ENCODE measurements around the gene FCSK. TPM values are rescaled to one million over a fixed set of nuclear protein-coding genes. Genes with fewer than 3 reads are reported as not detected.

The FCSK gene
- total RNA-seq, 1 experiment from 2014 or later, result 25.5 TPM

GRCh38 chr16:70478912-70479341 is 24.5 kb downstream of the FCSK start:
- CTCF ChIA-PET, result interaction anchor here (1.0 to 1.2 kb wide), 2 partner anchors 97 to 175 kb away, joined by 3 read pairs; no protein-coding TSS in a partner anchor
- H3K4me3 Mint-ChIP-seq (ENCODE audit: unreplicated experiment), result no peak overlapping the region
- POLR2A ChIA-PET, result no interaction called here

GRCh38 chr16:70480127-70481105 is 26.0 kb downstream of the FCSK start:
- POLR2A ChIA-PET, result interaction anchor here (1.1 kb wide), 1 partner anchor 99 kb away, joined by 7 read pairs; no protein-coding TSS in a partner anchor
- no peak overlapping the region for H3K27ac Mint-ChIP-seq (ENCODE audit: unreplicated experiment)
- Histone ChIP-seq H3K27me3 (replicated peaks; ENCODE audit: control insufficient read depth, insufficient read depth, low read length) (no peaks in the 10 kb centered on the region; the same call in 1 of the 2 replicates), H3K4me1 (peaks cover 8% of the 10 kb centered on the region), H3K4me3 (ENCODE audit: low read depth, low read length) (no peak overlapping the region), H3K36me3 (ENCODE audit: control insufficient read depth, insufficient read depth, low read length) (peaks cover 5% of the 10 kb centered on the region), H3K9me3 (no peaks in the 10 kb centered on the region)
- no peaks in the 10 kb centered on the region for H3K9me3 Mint-ChIP-seq (ENCODE audit: unreplicated experiment)
- no peaks in the 10 kb centered on the region for H3K4me1 Mint-ChIP-seq (ENCODE audit: low read depth, unreplicated experiment)
- TF ChIP-seq CTCF (IDR thresholded peaks at IDR 0.05; ENCODE audit: insufficient read depth in 1 of 2, low read depth in 1 of 2, low read length in 1 of 2, severe bottlenecking in 1 of 2, unreplicated experiment in 1 of 2), result no peak
- DNase-seq, result no peak
- BruUV-seq (replicated peaks), result TSS peak; percentile 48
- intact Hi-C loops (cut with micrococcal nuclease; ENCODE audit: unreplicated experiment), result no loop called here
- H3K27me3 Mint-ChIP-seq (ENCODE audit: insufficient read depth, unreplicated experiment), result no peaks in the 10 kb centered on the region
- no peak overlapping the region for H3K4me3 Mint-ChIP-seq (ENCODE audit: unreplicated experiment)
- peaks cover 23% of the 10 kb centered on the region for H3K36me3 Mint-ChIP-seq (ENCODE audit: insufficient read depth, unreplicated experiment)
- CTCF ChIA-PET, result no interaction called here

More at GRCh38 chr16:70478912-70479341, 24.5 kb downstream of the FCSK start:
- Mint-ChIP-seq H3K36me3 (ENCODE audit: insufficient read depth, unreplicated experiment) (peaks cover 21% of the 10 kb centered on the region), H3K27me3 (ENCODE audit: insufficient read depth, unreplicated experiment) (no peaks in the 10 kb centered on the region), H3K27ac (ENCODE audit: unreplicated experiment) (no peak overlapping the region), H3K4me1 (ENCODE audit: low read depth, unreplicated experiment) (no peaks in the 10 kb centered on the region), H3K9me3 (ENCODE audit: unreplicated experiment) (no peaks in the 10 kb centered on the region)
- no peak overlapping the region for H3K4me3 ChIP-seq (ENCODE audit: low read depth, low read length)
- no TSS peak for BruUV-seq (replicated peaks)
- H3K9me3 ChIP-seq, result no peaks in the 10 kb centered on the region
- intact Hi-C loops (cut with micrococcal nuclease; ENCODE audit: unreplicated experiment), result no loop called here
- no peak for DNase-seq
- H3K36me3 ChIP-seq (ENCODE audit: control insufficient read depth, insufficient read depth, low read length), result peaks cover 5% of the 10 kb centered on the region
- H3K4me1 ChIP-seq, result peaks cover 8% of the 10 kb centered on the region
- TF ChIP-seq CTCF (IDR thresholded peaks at IDR 0.05; ENCODE audit: insufficient read depth in 1 of 2, low read depth in 1 of 2, low read length in 1 of 2, severe bottlenecking in 1 of 2, unreplicated experiment in 1 of 2), result no peak
- no peaks in the 10 kb centered on the region; the same call in 1 of the 2 replicates for H3K27me3 ChIP-seq (replicated peaks; ENCODE audit: control insufficient read depth, insufficient read depth, low read length)

- Mint-ChIP-seq H3K27me3 (ENCODE audit: insufficient read depth, unreplicated experiment) (no peaks in the 10 kb centered on the region), H3K4me1 (ENCODE audit: low read depth, unreplicated experiment) (no peaks in the 10 kb centered on the region), H3K27ac (ENCODE audit: unreplicated experiment) (no peak overlapping the region), H3K36me3 (ENCODE audit: insufficient read depth, unreplicated experiment) (peaks cover 31% of the 10 kb centered on the region), H3K4me3 (ENCODE audit: unreplicated experiment) (no peak overlapping the region), H3K9me3 (ENCODE audit: unreplicated experiment) (no peaks in the 10 kb centered on the region)
- intact Hi-C loops (cut with micrococcal nuclease; ENCODE audit: unreplicated experiment), result no loop called here
- BruUV-seq (replicated peaks), result no TSS peak
- ChIA-PET POLR2A (interaction anchor here (1.5 kb wide), 1 partner anchor 101 kb away, joined by 4 read pairs; no protein-coding TSS in a partner anchor), CTCF (no interaction called here)
- H3K9me3 ChIP-seq, result no peaks in the 10 kb centered on the region
- no peak overlapping the region for H3K4me3 ChIP-seq (ENCODE audit: low read depth, low read length)
- no peak for TF ChIP-seq CTCF (IDR thresholded peaks at IDR 0.05; ENCODE audit: insufficient read depth in 1 of 2, low read depth in 1 of 2, low read length in 1 of 2, severe bottlenecking in 1 of 2, unreplicated experiment in 1 of 2)
- no peak for DNase-seq
- H3K27me3 ChIP-seq (replicated peaks; ENCODE audit: control insufficient read depth, insufficient read depth, low read length), result no peaks in the 10 kb centered on the region; the same call in 1 of the 2 replicates
- peaks cover 5% of the 10 kb centered on the region for H3K36me3 ChIP-seq (ENCODE audit: control insufficient read depth, insufficient read depth, low read length)
- H3K4me1 ChIP-seq, result no peaks in the 10 kb centered on the region
Measured at GRCh38 chr16:70481929-70482536, 27.6 kb downstream of the FCSK start.
